ENCODE data around the gene PGA4.

- TF ChIP-seq CTCF (IDR thresholded peaks at IDR 0.05) (no peak), POLR2AphosphoS5 (IDR thresholded peaks at IDR 0.05) (no peak)
Measured at GRCh38 chr11:61194169-61194671, 27.9 kb upstream of the PGA4 start.
